H1 (cell line): ENCODE results near the gene SMARCB1. TPM values are rescaled to one million over a fixed set of nuclear protein-coding genes. Genes with fewer than 3 reads are reported as not detected.

ENCODE experiments used
- CTCF ChIA-PET: fragments of 300-600 bp; sonication (Branson Sonifier 250); formaldehyde crosslinking; loops from one replicate; lab custom pipeline; 2021; ENCODE audit not compliant: partially characterized antibody; lab: Charles Lee
- POLR2A ChIA-PET: fragments of 300-600 bp; sonication (Branson Sonifier 250); formaldehyde crosslinking; loops from one replicate; lab custom pipeline; 2021; ENCODE audit warnings: inconsistent platforms; ENCODE audit not compliant: partially characterized antibody; lab: Charles Lee
- DNase-seq, 2 experiments: peaks; one replicate each; pipeline versions ENCODE4 v3.0.0 to v3.0.0-alpha.2; 2010 to 2022; ENCODE audit warnings: low spot score in 2 of 2, low read depth in 1 of 2, mixed read lengths in 1 of 2
- FAIRE-seq: peaks from 2 replicates; lab custom pipeline; 2011; peaks lifted over from hg19 to GRCh38; lab: Jason Lieb, UNC
- H2AFZ ChIP-seq: 2 replicates; pipeline ENCODE4 v1.8.1; 2012; ENCODE audit warnings: low read length, inconsistent platforms
- H2AK5ac ChIP-seq: 2 replicates; pipeline ENCODE4 v1.6.1; 2013; ENCODE audit warnings: low read depth, low read length
- H2BK120ac ChIP-seq: replicated peaks from 2 replicates; pipeline ENCODE3; 2013; ENCODE audit warnings: low read depth, low read length, inconsistent platforms
- H2BK12ac ChIP-seq: 2 replicates; pipeline ENCODE4 v1.6.1; 2013; ENCODE audit warnings: low read depth, low read length
- H2BK15ac ChIP-seq: 2 replicates; pipeline ENCODE4 v1.6.1; 2013; ENCODE audit warnings: low read length
- H2BK20ac ChIP-seq: 2 replicates; pipeline ENCODE4 v1.6.1; 2013; ENCODE audit warnings: low read length
- H2BK5ac ChIP-seq: 2 replicates; pipeline ENCODE4 v1.6.1; 2013; ENCODE audit warnings: low read depth, low read length
- H3K14ac ChIP-seq: 2 replicates; pipeline ENCODE4 v1.6.1; 2013; ENCODE audit warnings: inconsistent platforms; ENCODE audit not compliant: insufficient read length
- H3K18ac ChIP-seq: 2 replicates; pipeline ENCODE4 v1.6.1; 2013; ENCODE audit warnings: low read length; ENCODE audit errors: extremely low read depth
- H3K23ac ChIP-seq: 2 replicates; pipeline ENCODE4 v1.6.1; 2013; ENCODE audit warnings: inconsistent platforms; ENCODE audit not compliant: insufficient read length
- H3K23me2 ChIP-seq: 2 replicates; pipeline ENCODE4 v1.6.1; 2013; ENCODE audit warnings: low read depth, low read length
- H3K27ac ChIP-seq: 2 replicates; pipeline ENCODE4 v1.6.1; 2011; ENCODE audit warnings: low read depth, low read length, inconsistent platforms
- H3K27me3 ChIP-seq, 4 experiments: replicated peaks in 1 of 4; 1 replicate in 1 of 4; 2 replicates in 3 of 4; pipeline versions ENCODE4 v1.6.1 to v1.8.1; 2011 to 2013; ENCODE audit warnings: low read length in 3 of 4, mild to moderate bottlenecking in 3 of 4, inconsistent platforms in 2 of 4, mixed read lengths in 2 of 4, moderate library complexity in 1 of 4; ENCODE audit not compliant: control insufficient read depth in 3 of 4, insufficient read depth in 3 of 4; ENCODE audit errors: extremely low read depth in 1 of 4
- H3K36me3 ChIP-seq, 4 experiments: 2 replicates each; pipeline versions ENCODE4 v1.6.1 to v1.8.1; 2011 to 2013; ENCODE audit warnings: mild to moderate bottlenecking in 4 of 4, low read length in 3 of 4, moderate library complexity in 2 of 4, control low read depth in 1 of 4, inconsistent platforms in 1 of 4; ENCODE audit not compliant: insufficient read depth in 4 of 4, control insufficient read depth in 2 of 4
- H3K4ac ChIP-seq: replicated peaks from 2 replicates; pipeline ENCODE3; 2013; ENCODE audit warnings: low read length, low read depth, mixed read lengths, inconsistent platforms; ENCODE audit not compliant: insufficient read length
- H3K4me1 ChIP-seq, 4 experiments: replicated peaks in 1 of 4; 1 replicate in 1 of 4; 2 replicates in 3 of 4; pipeline versions ENCODE4 v1.6.1 to v1.8.1; 2011 to 2013; ENCODE audit warnings: low read length in 3 of 4, inconsistent platforms in 2 of 4, mixed read lengths in 1 of 4; ENCODE audit not compliant: insufficient read depth in 4 of 4, control insufficient read depth in 3 of 4
- H3K4me2 ChIP-seq, 2 experiments: 2 replicates each; pipeline versions ENCODE4 v1.6.1 to v1.8.1; 2011 to 2013; ENCODE audit warnings: low read depth in 2 of 2, low read length in 2 of 2, control low read depth in 1 of 2, inconsistent platforms in 1 of 2, mild to moderate bottlenecking in 1 of 2; ENCODE audit not compliant: insufficient read depth in 1 of 2
- H3K4me3 ChIP-seq, 4 experiments: fragments of 200-600, 300-600 bp in 1 of 4; sonication (generic), shearing (Covaris generic), sonication (Bioruptor Twin) in 1 of 4; 2 replicates each; pipeline versions ENCODE4 v1.5.1 to v1.8.1; 2011 to 2016; ENCODE audit warnings: low read length in 4 of 4, low read depth in 3 of 4, control low read depth in 2 of 4, inconsistent platforms in 2 of 4, mild to moderate bottlenecking in 2 of 4, mixed read lengths in 1 of 4, moderate library complexity in 1 of 4; ENCODE audit not compliant: insufficient read depth in 2 of 4; ENCODE audit errors: extremely low read depth in 1 of 4
- H3K56ac ChIP-seq: replicated peaks from 2 replicates; pipeline ENCODE3; 2013; ENCODE audit warnings: low read depth, mild to moderate bottlenecking, mixed read lengths, low read length, inconsistent platforms; ENCODE audit not compliant: insufficient read length
- H3K79me1 ChIP-seq: 2 replicates; pipeline ENCODE4 v1.6.1; 2013; ENCODE audit warnings: low read depth, low read length, control low read depth
- H3K79me2 ChIP-seq, 2 experiments: 2 replicates each; pipeline versions ENCODE4 v1.6.1 to v1.8.1; 2012 to 2013; ENCODE audit warnings: low read length in 2 of 2, mild to moderate bottlenecking in 2 of 2, inconsistent platforms in 1 of 2; ENCODE audit not compliant: insufficient read depth in 2 of 2, control insufficient read depth in 1 of 2
- H3K9ac ChIP-seq, 4 experiments: replicated peaks in 1 of 4; 1 replicate in 1 of 4; 2 replicates in 3 of 4; pipeline versions ENCODE4 v1.6.1 to v1.8.1; 2011 to 2013; ENCODE audit warnings: low read depth in 3 of 4, low read length in 3 of 4, control low read depth in 2 of 4, mild to moderate bottlenecking in 2 of 4, moderate library complexity in 2 of 4, inconsistent platforms in 1 of 4; ENCODE audit errors: extremely low read depth in 1 of 4
- H3K9me3 ChIP-seq, 2 experiments: 2 replicates each; pipeline versions ENCODE4 v1.6.1 to v1.8.1; 2012 to 2013; ENCODE audit warnings: mild to moderate bottlenecking in 2 of 2, moderate library complexity in 2 of 2, control low read depth in 1 of 2, inconsistent platforms in 1 of 2, low read depth in 1 of 2, low read length in 1 of 2, mixed read lengths in 1 of 2; ENCODE audit not compliant: insufficient read depth in 2 of 2
- H4K20me1 ChIP-seq, 2 experiments: replicated peaks in 1 of 2; 2 replicates each; pipeline versions ENCODE3 to v1.8.1; 2011 to 2013; ENCODE audit warnings: inconsistent platforms in 2 of 2, low read length in 2 of 2, mild to moderate bottlenecking in 1 of 2; ENCODE audit not compliant: insufficient read depth in 2 of 2, control insufficient read depth in 1 of 2
- H4K5ac ChIP-seq: 2 replicates; pipeline ENCODE4 v1.6.1; 2013; ENCODE audit warnings: low read length, low read depth, mixed read lengths, inconsistent platforms; ENCODE audit not compliant: insufficient read length
- H4K8ac ChIP-seq: 2 replicates; pipeline ENCODE4 v1.8.0; 2013; ENCODE audit warnings: mild to moderate bottlenecking, moderate library complexity, low read length, inconsistent platforms; ENCODE audit not compliant: insufficient read depth; ENCODE audit errors: extremely low read depth
- H4K91ac ChIP-seq: replicated peaks from 2 replicates; pipeline ENCODE3; 2013; ENCODE audit warnings: low read length, mixed read lengths, inconsistent platforms; ENCODE audit not compliant: insufficient read length
- SIRT6 ChIP-seq: IDR thresholded peaks from one replicate; pipeline ENCODE4 v1.7.1; 2012; ENCODE audit warnings: low read length, inconsistent platforms
- WGBS, 2 experiments: shearing (Covaris generic) in 1 of 2; methylation state at CpG; one replicate each; pipeline versions ENCODE4 v1.1.6 to v1.1.7; 2013 to 2015; ENCODE audit warnings: low lambda C conversion rate in 2 of 2, mixed read lengths in 2 of 2, inconsistent platforms in 1 of 2, low coverage in 1 of 2, missing lambda C conversion rate in 1 of 2; ENCODE audit not compliant: insufficient replicate concordance in 2 of 2, insufficient coverage in 1 of 2, insufficient read length in 1 of 2; ENCODE audit errors: extremely low coverage in 1 of 2, missing lambda C conversion rate in 1 of 2; 5-methylcytosine and 5-hydroxymethylcytosine counted together
- polyA plus RNA-seq, 7 experiments: library from polyadenylated mRNA; depleted of rRNA in 3 of 7; stranded (reverse) in 5 of 7; unstranded in 2 of 7; fragments of >200 nt in 5 of 7; fragments of 200-250 nt in 2 of 7; gene quantifications; 1 replicate in 5 of 7; 2 replicates in 1 of 7; 4 replicates in 1 of 7; pipeline versions ENCODE4 v1.2.1 to v1.2.3, GENCODE V29; 2011 to 2013; ENCODE audit warnings: missing spikeins in 2 of 7, mixed read lengths in 2 of 7
- total RNA-seq: library from RNA; stranded (reverse); fragmentation: NEBNext Ultra II Directional; extraction: Animal tissue kit (Norgen Biotek cat#: 25700); gene quantifications from 2 replicates; pipeline ENCODE4 v1.2.1, GENCODE V29; 2021

SMARCB1 gene
- total and polyA plus RNA-seq, 2 of the 8 experiments (the other 6 are each of a cell fraction or from before 2014, with no cell fraction given) = 116 to 145 TPM

DNA sequence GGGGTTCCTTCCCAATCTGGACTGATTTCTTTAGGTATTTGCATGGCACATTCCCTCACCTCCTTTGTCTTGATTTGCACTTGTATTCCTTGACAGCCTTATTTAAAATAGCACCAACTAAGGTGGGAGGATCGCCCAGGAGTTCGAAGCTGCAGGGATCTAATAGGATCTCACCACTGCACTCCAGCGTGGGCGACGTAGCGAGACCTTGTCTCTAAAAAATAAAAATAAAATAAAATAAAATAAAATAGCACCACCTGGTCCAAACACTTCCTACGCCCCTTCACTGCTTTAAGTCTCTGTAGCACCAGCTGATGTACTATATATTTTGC is 71.7 kb downstream of the SMARCB1 start:
- Histone ChIP-seq H3K4me3 (peak overlapping the region; percentile 48 to 84 (median 68); a peak in 7 of 8 replicates), H2AK5ac (no peak overlapping the region), H4K5ac (no peak overlapping the region), H3K56ac (no peak overlapping the region), H4K8ac (no peak overlapping the region), H3K14ac (no peak overlapping the region), H3K9me3 (no peaks in the 10 kb centered on the region), H3K23me2 (peaks cover 11% of the 10 kb centered on the region), H2BK120ac (no peak overlapping the region), H4K20me1 (peaks cover 0 to 6% of the 10 kb centered on the region in 2 experiments), H3K27ac (peak overlapping the region; percentile 4; the same call in 1 of the 2 replicates), H3K23ac (no peak overlapping the region), H3K79me1 (no peaks in the 10 kb centered on the region), H3K79me2 (no peaks in the 10 kb centered on the region), H3K36me3 (no peaks in the 10 kb centered on the region), H3K4ac (no peak overlapping the region), H3K18ac (no peak overlapping the region), H3K4me2 (peak overlapping the region; percentile 76 to 97), H2BK5ac (0 out of 2 replicates have a peak overlapping the region, but pooled peaks have one; percentile 85), H3K27me3 (no peaks in the 10 kb centered on the region), H4K91ac (no peak overlapping the region)
- no peak for DNase-seq
- ChIA-PET CTCF (interaction anchor here (0.6 to 2.5 kb wide), 11 partner anchors 9 to 90 kb away, joined by 3 to 13 read pairs (median 5); partner anchors contain the start of genes CHCHD10 and MIF), POLR2A (interaction anchor here (0.7 to 3.3 kb wide), 10 partner anchors 10 to 299 kb away, joined by 3 to 37 read pairs (median 5); partner anchors contain the start of genes DERL3, MIF and MMP11)
- no peak for FAIRE-seq
- WGBS, 2 experiments = 51% methylated on average over 7 of the region's 7 CpGs; no CpG with 5 or more reads in 1 of the 2 experiments
- no peak for TF ChIP-seq SIRT6
- TF ChIP-seq, all 59 proteins: peak for 0
- Histone ChIP-seq H2BK20ac (no peak overlapping the region), H2AFZ (no peak overlapping the region), H2BK15ac (no peak overlapping the region), H2BK12ac (no peak overlapping the region), H3K9ac (0 out of 7 replicates have a peak overlapping the region, but pooled peaks of 1 of the 4 experiments have one; percentile 54), H3K4me1 (peaks cover 3 to 15% (median 5%) of the 10 kb centered on the region in 4 experiments; a peak in 6 of 7 replicates)
